H9 (cell line): Measurements from ENCODE around the gene AKAP7. TPM values are rescaled to one million over a fixed set of nuclear protein-coding genes. Genes with fewer than 3 reads are reported as not detected.

Experiments used
- DNase-seq: peaks from one replicate; pipeline ENCODE4 v3.0.0-alpha.2; 2017
- H2AFZ ChIP-seq: one replicate; pipeline ENCODE4 v1.6.1; 2013; ENCODE audit warnings: mild to moderate bottlenecking, low read length, control low read depth, moderate library complexity
- H2AK5ac ChIP-seq: 2 replicates; pipeline ENCODE4 v1.6.1; 2013; ENCODE audit warnings: low read length, control low read depth, mixed read lengths; ENCODE audit not compliant: insufficient read length
- H2BK120ac ChIP-seq: one replicate; pipeline ENCODE4 v1.6.1; 2013; ENCODE audit warnings: low read depth, mild to moderate bottlenecking, low read length, control low read depth, inconsistent platforms; ENCODE audit not compliant: poor library complexity, severe bottlenecking
- H2BK12ac ChIP-seq: 2 replicates; pipeline ENCODE4 v1.6.1; 2013; ENCODE audit warnings: low read length, control low read depth, mixed read lengths, low read depth; ENCODE audit not compliant: insufficient read length
- H2BK15ac ChIP-seq: 2 replicates; pipeline ENCODE4 v1.6.1; 2013; ENCODE audit warnings: low read depth, low read length, control low read depth
- H2BK20ac ChIP-seq: one replicate; pipeline ENCODE4 v1.6.1; 2013; ENCODE audit warnings: low read depth, mild to moderate bottlenecking, low read length, control low read depth, inconsistent platforms; ENCODE audit not compliant: poor library complexity, severe bottlenecking
- H2BK5ac ChIP-seq: 2 replicates; pipeline ENCODE4 v1.6.1; 2013; ENCODE audit warnings: low read length, control low read depth, mixed read lengths; ENCODE audit not compliant: insufficient read length
- H3K14ac ChIP-seq: 2 replicates; pipeline ENCODE4 v1.6.1; 2013; ENCODE audit warnings: low read length, control low read depth; ENCODE audit not compliant: insufficient read depth
- H3K18ac ChIP-seq: 2 replicates; pipeline ENCODE4 v1.6.1; 2013; ENCODE audit warnings: low read depth, mild to moderate bottlenecking, mixed read lengths, low read length, control low read depth; ENCODE audit not compliant: insufficient read length
- H3K23ac ChIP-seq: 2 replicates; pipeline ENCODE4 v1.6.1; 2013; ENCODE audit warnings: low read length, control low read depth, mixed read lengths, low read depth; ENCODE audit not compliant: insufficient read length
- H3K23me2 ChIP-seq: 2 replicates; pipeline ENCODE4 v1.6.1; 2013; ENCODE audit warnings: low read depth, mild to moderate bottlenecking, mixed read lengths, low read length, control low read depth; ENCODE audit not compliant: insufficient read length, poor library complexity, severe bottlenecking
- H3K27ac ChIP-seq: 2 replicates; pipeline ENCODE4 v1.5.1; 2013; ENCODE audit warnings: low read length, control low read depth, mixed read lengths, low read depth; ENCODE audit not compliant: insufficient read length
- H3K27me3 ChIP-seq: 2 replicates; pipeline ENCODE4 v1.6.1; 2013; ENCODE audit warnings: low read length, control low read depth, inconsistent platforms; ENCODE audit not compliant: insufficient read depth
- H3K4ac ChIP-seq: 2 replicates; pipeline ENCODE4 v1.6.1; 2013; ENCODE audit warnings: low read depth, mild to moderate bottlenecking, control low read depth, inconsistent platforms, low read length, moderate library complexity
- H3K4me1 ChIP-seq: 2 replicates; pipeline ENCODE4 v1.6.1; 2013; ENCODE audit warnings: low read length, control low read depth, inconsistent platforms; ENCODE audit not compliant: insufficient read depth
- H3K4me2 ChIP-seq: 2 replicates; pipeline ENCODE4 v1.6.1; 2013; ENCODE audit warnings: low read length, control low read depth, mixed read lengths; ENCODE audit not compliant: insufficient read length, insufficient read depth
- H3K56ac ChIP-seq: 2 replicates; pipeline ENCODE4 v1.6.1; 2013; ENCODE audit warnings: low read depth, mild to moderate bottlenecking, mixed read lengths, low read length, control low read depth; ENCODE audit not compliant: insufficient read length
- H3K79me1 ChIP-seq: 2 replicates; pipeline ENCODE4 v1.6.1; 2013; ENCODE audit warnings: low read depth, mild to moderate bottlenecking, moderate library complexity, low read length, control low read depth, inconsistent platforms; ENCODE audit not compliant: insufficient read depth, poor library complexity, severe bottlenecking
- H3K79me2 ChIP-seq: 2 replicates; pipeline ENCODE4 v1.6.1; 2013; ENCODE audit warnings: low read length, control low read depth, inconsistent platforms; ENCODE audit not compliant: insufficient read depth
- H3K9ac ChIP-seq: 2 replicates; pipeline ENCODE4 v1.6.1; 2013; ENCODE audit warnings: low read length, control low read depth, mixed read lengths; ENCODE audit not compliant: insufficient read length; ENCODE audit errors: extremely low read depth
- H3K9me3 ChIP-seq: one replicate; pipeline ENCODE4 v1.6.1; 2013; ENCODE audit warnings: low read depth, low read length, inconsistent platforms; ENCODE audit not compliant: control insufficient read depth
- H3T11ph ChIP-seq: one replicate; pipeline ENCODE4 v1.6.1; 2013; ENCODE audit warnings: mild to moderate bottlenecking, low read length, control low read depth, inconsistent platforms
- H4K20me1 ChIP-seq: one replicate; pipeline ENCODE4 v1.6.1; 2013; ENCODE audit not compliant: control insufficient read depth, insufficient read length, insufficient read depth
- H4K5ac ChIP-seq: 2 replicates; pipeline ENCODE4 v1.6.1; 2013; ENCODE audit warnings: low read depth, mild to moderate bottlenecking, mixed read lengths, low read length, control low read depth; ENCODE audit not compliant: insufficient read length
- H4K8ac ChIP-seq: replicated peaks from 2 replicates; pipeline ENCODE4 v1.6.1; 2013; ENCODE audit warnings: low read length, control low read depth, mixed read lengths, low read depth; ENCODE audit not compliant: insufficient read length
- H4K91ac ChIP-seq: 2 replicates; pipeline ENCODE4 v1.6.1; 2013; ENCODE audit warnings: low read depth, mild to moderate bottlenecking, moderate library complexity, mixed read lengths, low read length, control low read depth; ENCODE audit not compliant: insufficient read length
- H3K27ac Mint-ChIP-seq, 3 experiments: 2 replicates in 2 of 3; 3 replicates in 1 of 3; pipeline ENCODE4 v1.8.0; 2020 to 2021; ENCODE audit warnings: mixed read lengths in 3 of 3, mild to moderate bottlenecking in 1 of 3, moderate library complexity in 1 of 3
- H3K27me3 Mint-ChIP-seq: 2 replicates; pipeline ENCODE4 v1.8.0; 2021; ENCODE audit warnings: low read depth, mild to moderate bottlenecking, moderate library complexity, mixed read lengths
- H3K36me3 Mint-ChIP-seq, 3 experiments: 2 replicates in 2 of 3; 3 replicates in 1 of 3; pipeline ENCODE4 v1.8.0; 2020 to 2021; ENCODE audit warnings: low read depth in 3 of 3, mixed read lengths in 3 of 3; ENCODE audit not compliant: insufficient read depth in 1 of 3
- H3K4me1 Mint-ChIP-seq, 2 experiments: 2 replicates each; pipeline ENCODE4 v1.8.0; 2020; ENCODE audit warnings: mixed read lengths in 2 of 2
- H3K4me3 Mint-ChIP-seq, 2 experiments: 2 replicates in 1 of 2; 3 replicates in 1 of 2; pipeline ENCODE4 v1.8.0; 2020 to 2021; ENCODE audit warnings: mild to moderate bottlenecking in 2 of 2, mixed read lengths in 2 of 2, moderate library complexity in 1 of 2
- H3K9me3 Mint-ChIP-seq, 2 experiments: 2 replicates in 1 of 2; 3 replicates in 1 of 2; pipeline ENCODE4 v1.8.0; 2020; ENCODE audit warnings: mild to moderate bottlenecking in 2 of 2, mixed read lengths in 2 of 2, moderate library complexity in 1 of 2
- CTCF ChIP-seq: fragments of 200-600 bp; sonication (generic); conservative IDR thresholded peaks from 3 replicates; pipeline ENCODE4 v1.8.0; 2021; ENCODE audit warnings: antibody characterized with exemption, mild to moderate bottlenecking
- WGBS: extraction: QIAGEN DNeasy Blood & Tissue Kit; methylation state at CpG from one replicate; pipeline ENCODE4 v1.1.7; 2013; ENCODE audit warnings: missing lambda C conversion rate, low lambda C conversion rate, mixed read lengths; ENCODE audit not compliant: insufficient read length; ENCODE audit errors: extremely low coverage; 5-methylcytosine and 5-hydroxymethylcytosine counted together
- total RNA-seq: library from RNA; stranded (reverse); gene quantifications from 2 replicates; pipeline ENCODE4 v1.2.1, GENCODE V29; 2021

AKAP7 gene
- total RNA-seq, 1 experiment from 2014 or later: 9.8 TPM

- Histone ChIP-seq H3K79me2 (no peaks in the 10 kb centered on the region; the same call in 1 of the 2 replicates), H3T11ph (no peak overlapping the region), H3K79me1 (no peaks in the 10 kb centered on the region), H4K20me1 (no peaks in the 10 kb centered on the region), H2BK20ac (no peak overlapping the region), H2BK12ac (no peak overlapping the region), H3K4me2 (no peak overlapping the region), H3K23ac (no peak overlapping the region), H2AFZ (no peak overlapping the region), H4K8ac (no peak overlapping the region), H3K56ac (no peak overlapping the region), H3K9me3 (no peaks in the 10 kb centered on the region), H3K9ac (no peak overlapping the region), H3K23me2 (peaks cover 2% of the 10 kb centered on the region), H4K5ac (no peak overlapping the region), H4K91ac (no peak overlapping the region), H3K18ac (no peak overlapping the region), H3K4me1 (peaks cover 13% of the 10 kb centered on the region; the same call in 1 of the 2 replicates), H3K4ac (no peak overlapping the region), H3K27me3 (no peaks in the 10 kb centered on the region), H2AK5ac (no peak overlapping the region), H3K14ac (no peak overlapping the region), H2BK120ac (no peak overlapping the region), H2BK15ac (no peak overlapping the region), H2BK5ac (no peak overlapping the region), H3K27ac (no peak overlapping the region)
- peak overlapping the region in 2 of 3 experiments; percentile 42 to 53; a peak in 2 of 7 replicates for H3K27ac Mint-ChIP-seq
- H3K36me3 Mint-ChIP-seq: peaks cover 0 to 2% (median 0%) of the 10 kb centered on the region in 3 experiments; a peak in 1 of 7 replicates
- no peak for TF ChIP-seq CTCF
- peaks cover 31 to 41% of the 10 kb centered on the region in 2 experiments for H3K4me1 Mint-ChIP-seq
- no peak for DNase-seq
- no CpG with 5 or more reads among the region's 1 CpG for WGBS
- no peaks in the 10 kb centered on the region for H3K9me3 Mint-ChIP-seq
- H3K27me3 Mint-ChIP-seq: no peaks in the 10 kb centered on the region
- H3K4me3 Mint-ChIP-seq: no peak overlapping the region; a peak in 1 of 5 replicates
Observed at GRCh38 chr6:131163886-131164285, 28.6 kb downstream of the AKAP7 start.
